Measurements from ENCODE around the gene RNFT2.

RNFT2 gene

GRCh38 chr12:116737774-116738657 is at the start of gene RNFT2, which contains the start of gene SPRING1:
RNFT2 (plus strand) TSS chr12:116738315; CDS start chr12:116740498, 2,183 bp downstream.
SPRING1 (minus strand) TSS chr12:116738069; CDS start chr12:116737900, 169 bp downstream.
- DNase-seq (ENCODE audit: low read depth, low spot score), result peak; percentile 98
- Histone ChIP-seq H3K4me1 (ENCODE audit: control insufficient read depth, insufficient read depth, low read length) (0 out of 2 replicates have a peak, but pooled peaks cover 2% of the 10 kb centered on the region), H3K27me3 (ENCODE audit: control insufficient read depth, insufficient read depth, low read length) (no peaks in the 10 kb centered on the region), H3K27ac (ENCODE audit: low read length) (no peak within 1 kb of the TSS), H3K9me3 (ENCODE audit: control insufficient read depth, insufficient read depth, low read length) (no peaks in the 10 kb centered on the region), H3K4me3 (ENCODE audit: low read length) (peak within 1 kb of the TSS; percentile 68), H3K36me3 (ENCODE audit: control insufficient read depth, insufficient read depth, low read length) (no peaks in the 10 kb centered on the region; the same call in none of the 2 replicates)
- WGBS (ENCODE audit: insufficient coverage, insufficient read length), result no CpG with 5 or more reads among the region's 80 CpGs

GRCh38 chr12:116689521-116689920 is 48.6 kb upstream of the RNFT2 start:
- Histone ChIP-seq H3K27ac (ENCODE audit: low read length) (no peak overlapping the region), H3K27me3 (ENCODE audit: control insufficient read depth, insufficient read depth, low read length) (no peaks in the 10 kb centered on the region), H3K9me3 (ENCODE audit: control insufficient read depth, insufficient read depth, low read length) (no peaks in the 10 kb centered on the region), H3K4me3 (ENCODE audit: low read length) (no peak overlapping the region), H3K4me1 (ENCODE audit: control insufficient read depth, insufficient read depth, low read length) (no peaks in the 10 kb centered on the region), H3K36me3 (ENCODE audit: control insufficient read depth, insufficient read depth, low read length) (no peaks in the 10 kb centered on the region)
- no peak for DNase-seq (ENCODE audit: low read depth, low spot score)
- WGBS (ENCODE audit: insufficient coverage, insufficient read length), result no CpG with 5 or more reads among the region's 5 CpGs

- Histone ChIP-seq H3K9me3 (ENCODE audit: control insufficient read depth, insufficient read depth, low read length) (no peaks in the 10 kb centered on the region), H3K27ac (ENCODE audit: low read length) (no peak overlapping the region), H3K4me1 (ENCODE audit: control insufficient read depth, insufficient read depth, low read length) (no peaks in the 10 kb centered on the region), H3K27me3 (ENCODE audit: control insufficient read depth, insufficient read depth, low read length) (no peaks in the 10 kb centered on the region), H3K36me3 (ENCODE audit: control insufficient read depth, insufficient read depth, low read length) (no peaks in the 10 kb centered on the region), H3K4me3 (ENCODE audit: low read length) (no peak overlapping the region)
- WGBS (ENCODE audit: insufficient coverage, insufficient read length), result no CpG with 5 or more reads among the region's 8 CpGs
- no peak for DNase-seq (ENCODE audit: low read depth, low spot score)
These were observed 48.0 kb upstream of the RNFT2 start for GRCh38 chr12:116689979-116690744.

GRCh38 chr12:116691205-116691604 is 46.9 kb upstream of the RNFT2 start:
- Histone ChIP-seq H3K4me1 (ENCODE audit: control insufficient read depth, insufficient read depth, low read length) (no peaks in the 10 kb centered on the region), H3K27me3 (ENCODE audit: control insufficient read depth, insufficient read depth, low read length) (no peaks in the 10 kb centered on the region), H3K27ac (ENCODE audit: low read length) (no peak overlapping the region), H3K36me3 (ENCODE audit: control insufficient read depth, insufficient read depth, low read length) (no peaks in the 10 kb centered on the region), H3K9me3 (ENCODE audit: control insufficient read depth, insufficient read depth, low read length) (no peaks in the 10 kb centered on the region), H3K4me3 (ENCODE audit: low read length) (no peak overlapping the region)
- WGBS (ENCODE audit: insufficient coverage, insufficient read length), result no CpG with 5 or more reads among the region's 7 CpGs
- DNase-seq (ENCODE audit: low read depth, low spot score), result no peak

GRCh38 chr12:116691636-116692035 is 46.5 kb upstream of the RNFT2 start:
- no peaks in the 10 kb centered on the region for H3K36me3 ChIP-seq (ENCODE audit: control insufficient read depth, insufficient read depth, low read length)
- no peaks in the 10 kb centered on the region for H3K27me3 ChIP-seq (ENCODE audit: control insufficient read depth, insufficient read depth, low read length)
- H3K27ac ChIP-seq (ENCODE audit: low read length), result no peak overlapping the region
- no CpG with 5 or more reads among the region's 4 CpGs for WGBS (ENCODE audit: insufficient coverage, insufficient read length)
- H3K9me3 ChIP-seq (ENCODE audit: control insufficient read depth, insufficient read depth, low read length), result no peaks in the 10 kb centered on the region
- H3K4me3 ChIP-seq (ENCODE audit: low read length), result no peak overlapping the region
- no peak for DNase-seq (ENCODE audit: low read depth, low spot score)
- H3K4me1 ChIP-seq (ENCODE audit: control insufficient read depth, insufficient read depth, low read length), result no peaks in the 10 kb centered on the region

GRCh38 chr12:116692605-116693004 is 45.5 kb upstream of the RNFT2 start:
- Histone ChIP-seq H3K4me3 (ENCODE audit: low read length) (no peak overlapping the region), H3K27ac (ENCODE audit: low read length) (no peak overlapping the region)

GRCh38 chr12:116693286-116694227 is 44.6 kb upstream of the RNFT2 start:
- DNase-seq (ENCODE audit: low read depth, low spot score), result no peak
- H3K4me1 ChIP-seq (ENCODE audit: control insufficient read depth, insufficient read depth, low read length), result no peaks in the 10 kb centered on the region
- H3K9me3 ChIP-seq (ENCODE audit: control insufficient read depth, insufficient read depth, low read length), result no peaks in the 10 kb centered on the region
- no peak overlapping the region for H3K4me3 ChIP-seq (ENCODE audit: low read length)
- WGBS (ENCODE audit: insufficient coverage, insufficient read length), result no CpG with 5 or more reads among the region's 34 CpGs
- no peaks in the 10 kb centered on the region for H3K36me3 ChIP-seq (ENCODE audit: control insufficient read depth, insufficient read depth, low read length)
- no peaks in the 10 kb centered on the region for H3K27me3 ChIP-seq (ENCODE audit: control insufficient read depth, insufficient read depth, low read length)
- no peak overlapping the region for H3K27ac ChIP-seq (ENCODE audit: low read length)

More at GRCh38 chr12:116692605-116693004, 45.5 kb upstream of the RNFT2 start:
- DNase-seq (ENCODE audit: low read depth, low spot score), result no peak
- H3K27me3 ChIP-seq (ENCODE audit: control insufficient read depth, insufficient read depth, low read length), result no peaks in the 10 kb centered on the region
- H3K4me1 ChIP-seq (ENCODE audit: control insufficient read depth, insufficient read depth, low read length), result no peaks in the 10 kb centered on the region
- no peaks in the 10 kb centered on the region for H3K36me3 ChIP-seq (ENCODE audit: control insufficient read depth, insufficient read depth, low read length)
- no CpG with 5 or more reads among the region's 3 CpGs for WGBS (ENCODE audit: insufficient coverage, insufficient read length)
- H3K9me3 ChIP-seq (ENCODE audit: control insufficient read depth, insufficient read depth, low read length), result no peaks in the 10 kb centered on the region

- H3K27ac ChIP-seq (ENCODE audit: low read length), result no peak overlapping the region
- no peaks in the 10 kb centered on the region for H3K36me3 ChIP-seq (ENCODE audit: control insufficient read depth, insufficient read depth, low read length)
- DNase-seq (ENCODE audit: low read depth, low spot score), result no peak
- H3K4me3 ChIP-seq (ENCODE audit: low read length), result no peak overlapping the region
- H3K9me3 ChIP-seq (ENCODE audit: control insufficient read depth, insufficient read depth, low read length), result no peaks in the 10 kb centered on the region
- H3K27me3 ChIP-seq (ENCODE audit: control insufficient read depth, insufficient read depth, low read length), result no peaks in the 10 kb centered on the region
- H3K4me1 ChIP-seq (ENCODE audit: control insufficient read depth, insufficient read depth, low read length), result no peaks in the 10 kb centered on the region
- WGBS (ENCODE audit: insufficient coverage, insufficient read length), result no CpG with 5 or more reads among the region's 22 CpGs
These were observed 43.3 kb upstream of the RNFT2 start for GRCh38 chr12:116694653-116695463.

GRCh38 chr12:116695464-116695725 is 42.7 kb upstream of the RNFT2 start:
- no peaks in the 10 kb centered on the region for H3K4me1 ChIP-seq (ENCODE audit: control insufficient read depth, insufficient read depth, low read length)
- no CpG with 5 or more reads among the region's 3 CpGs for WGBS (ENCODE audit: insufficient coverage, insufficient read length)
- H3K27ac ChIP-seq (ENCODE audit: low read length), result no peak overlapping the region
- H3K4me3 ChIP-seq (ENCODE audit: low read length), result no peak overlapping the region
- no peak for DNase-seq (ENCODE audit: low read depth, low spot score)
- no peaks in the 10 kb centered on the region for H3K36me3 ChIP-seq (ENCODE audit: control insufficient read depth, insufficient read depth, low read length)
- no peaks in the 10 kb centered on the region for H3K27me3 ChIP-seq (ENCODE audit: control insufficient read depth, insufficient read depth, low read length)
- no peaks in the 10 kb centered on the region for H3K9me3 ChIP-seq (ENCODE audit: control insufficient read depth, insufficient read depth, low read length)

Measured in iPS DF 6.9 (cell line).